Keratinocyte (primary cell): ENCODE data around the gene PTPRD. TPM values are rescaled to one million over a fixed set of nuclear protein-coding genes. Genes with fewer than 3 reads are reported as not detected.

Experiments used
- DNase-seq: peaks from one replicate; pipeline ENCODE4 v3.0.0-alpha.2; 2011; ENCODE audit warnings: low read depth, missing footprints, low spot score
- FAIRE-seq: peaks from 2 replicates; lab custom pipeline; 2011; peaks lifted over from hg19 to GRCh38; lab: Jason Lieb, UNC
- H2AFZ ChIP-seq: 2 replicates; pipeline ENCODE4 v1.6.0; 2012; ENCODE audit warnings: low read length, control low read depth, inconsistent platforms; ENCODE audit not compliant: control insufficient read depth
- H3K27ac ChIP-seq: 2 replicates; pipeline ENCODE4 v1.5.1; 2011; ENCODE audit warnings: low read length; ENCODE audit not compliant: control insufficient read depth, insufficient read depth
- H3K27me3 ChIP-seq: 3 replicates; pipeline ENCODE4 v1.6.0; 2011; ENCODE audit warnings: low read length; ENCODE audit not compliant: control insufficient read depth, insufficient read depth; ENCODE audit errors: extremely low read depth
- H3K36me3 ChIP-seq, 2 experiments: 2 replicates in 1 of 2; 3 replicates in 1 of 2; pipeline ENCODE4 v1.5.1; 2011; ENCODE audit warnings: low read length in 2 of 2, mild to moderate bottlenecking in 1 of 2; ENCODE audit not compliant: control insufficient read depth in 2 of 2, insufficient read depth in 2 of 2; ENCODE audit errors: extremely low read depth in 1 of 2
- H3K4me1 ChIP-seq: 3 replicates; pipeline ENCODE4 v1.5.1; 2011; ENCODE audit warnings: low read length; ENCODE audit not compliant: control insufficient read depth, insufficient read depth; ENCODE audit errors: extremely low read depth
- H3K4me2 ChIP-seq: 3 replicates; pipeline ENCODE4 v1.6.0; 2011; ENCODE audit warnings: low read depth, low read length; ENCODE audit not compliant: control insufficient read depth, insufficient read depth; ENCODE audit errors: extremely low read depth
- H3K4me3 ChIP-seq, 3 experiments: fragments of 200-600 bp in 1 of 3; sonication (generic) in 1 of 3; 2 replicates in 2 of 3; 3 replicates in 1 of 3; pipeline ENCODE4 v1.5.1; 2011 to 2016; ENCODE audit warnings: low read length in 3 of 3, mild to moderate bottlenecking in 3 of 3, control low read depth in 2 of 3, inconsistent platforms in 1 of 3, low read depth in 1 of 3, mixed read lengths in 1 of 3, mixed run types in 1 of 3, moderate library complexity in 1 of 3; ENCODE audit not compliant: control insufficient read depth in 2 of 3, insufficient read depth in 2 of 3; ENCODE audit errors: extremely low read depth in 1 of 3
- H3K79me2 ChIP-seq: 2 replicates; pipeline ENCODE4 v1.6.0; 2012; ENCODE audit warnings: low read length; ENCODE audit not compliant: control insufficient read depth, insufficient read depth
- H3K9ac ChIP-seq: 3 replicates; pipeline ENCODE4 v1.6.0; 2011; ENCODE audit warnings: low read length; ENCODE audit not compliant: control insufficient read depth, insufficient read depth; ENCODE audit errors: extremely low read depth
- H3K9me1 ChIP-seq: 3 replicates; pipeline ENCODE4 v1.6.0; 2011; ENCODE audit warnings: low read length; ENCODE audit not compliant: control insufficient read depth, insufficient read depth; ENCODE audit errors: extremely low read depth
- H3K9me3 ChIP-seq: 2 replicates; pipeline ENCODE4 v1.5.1; 2012; ENCODE audit warnings: low read depth, low read length; ENCODE audit not compliant: control insufficient read depth
- H4K20me1 ChIP-seq: 3 replicates; pipeline ENCODE4 v1.6.0; 2011; ENCODE audit warnings: low read length; ENCODE audit not compliant: control insufficient read depth, insufficient read depth; ENCODE audit errors: extremely low read depth
- EZH2 ChIP-seq: IDR thresholded peaks from one replicate; pipeline ENCODE4 v1.6.1; 2012; ENCODE audit warnings: inconsistent platforms, mild to moderate bottlenecking, low read length, moderate library complexity
- dilution Hi-C: fragments of 300-500 bp; cut with MboI; formaldehyde crosslinking; loops from one replicate; pipeline ENCODE4 v1.7.0; 2020; ENCODE audit warnings: low sequenced_read_pairs; ENCODE audit not compliant: extremely low pct_ligation_motif_present
- polyA plus RNA-seq, 5 experiments: library from polyadenylated mRNA; depleted of rRNA in 3 of 5; stranded (reverse) in 3 of 5; stranded (forward) in 1 of 5; unstranded in 1 of 5; fragments of >200 nt; gene quantifications; 1 replicate in 1 of 5; 2 replicates in 3 of 5; 3 replicates in 1 of 5; pipeline versions ENCODE4 v1.2.1 to v1.2.3, GENCODE V29; 2011 to 2012; ENCODE audit warnings: missing spikeins in 2 of 5, low read depth in 1 of 5, low replicate concordance in 1 of 5
- TF ChIP-seq, protein P1 (sequence below), 3 experiments: IDR thresholded peaks in 1 of 3; conservative IDR thresholded peaks in 1 of 3; optimal IDR thresholded peaks in 1 of 3; 2 replicates in 2 of 3; 3 replicates in 1 of 3; pipeline versions ENCODE3 to v1.5.1; 2011; ENCODE audit warnings: low read length in 3 of 3, mild to moderate bottlenecking in 3 of 3, moderate library complexity in 2 of 3, control low read depth in 1 of 3, inconsistent platforms in 1 of 3; ENCODE audit not compliant: insufficient read depth in 2 of 3; ENCODE audit errors: extremely low read depth in 1 of 3

The PTPRD gene
- polyA plus RNA-seq, 1 donor (not counting 4 experiments of a cell fraction or from before 2014, with no cell fraction given), result 0.10 TPM

DNA sequence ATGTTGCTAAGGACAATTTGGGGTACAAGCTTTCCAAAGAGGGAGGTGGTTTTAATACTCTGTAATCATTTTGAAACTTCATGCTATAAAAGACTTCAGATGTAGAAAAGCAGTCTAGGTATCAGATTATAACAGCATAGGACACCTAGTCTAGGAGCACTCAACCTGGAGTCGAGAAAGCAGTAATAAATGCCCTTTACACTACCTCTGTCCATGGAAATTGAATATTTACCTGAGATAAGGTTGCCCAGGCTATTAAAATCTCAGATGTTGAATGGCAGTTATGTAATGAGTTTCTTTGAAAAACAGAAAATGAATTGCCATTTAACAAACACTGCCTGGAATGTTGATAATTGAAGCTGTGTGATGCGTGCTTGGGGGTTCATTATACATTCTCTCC is 2251.4 kb downstream of the PTPRD start:
- Histone ChIP-seq H3K4me1 (no peaks in the 10 kb centered on the region), H3K27me3 (no peaks in the 10 kb centered on the region), H3K9me1 (no peaks in the 10 kb centered on the region), H3K27ac (no peak overlapping the region), H3K9me3 (no peaks in the 10 kb centered on the region), H3K36me3 (no peaks in the 10 kb centered on the region), H3K79me2 (no peaks in the 10 kb centered on the region), H3K4me3 (no peak overlapping the region), H2AFZ (no peak overlapping the region), H3K9ac (no peak overlapping the region), H3K4me2 (no peak overlapping the region), H4K20me1 (no peaks in the 10 kb centered on the region)
- dilution Hi-C loops, result no loop called here
- TF ChIP-seq, protein P1, sequence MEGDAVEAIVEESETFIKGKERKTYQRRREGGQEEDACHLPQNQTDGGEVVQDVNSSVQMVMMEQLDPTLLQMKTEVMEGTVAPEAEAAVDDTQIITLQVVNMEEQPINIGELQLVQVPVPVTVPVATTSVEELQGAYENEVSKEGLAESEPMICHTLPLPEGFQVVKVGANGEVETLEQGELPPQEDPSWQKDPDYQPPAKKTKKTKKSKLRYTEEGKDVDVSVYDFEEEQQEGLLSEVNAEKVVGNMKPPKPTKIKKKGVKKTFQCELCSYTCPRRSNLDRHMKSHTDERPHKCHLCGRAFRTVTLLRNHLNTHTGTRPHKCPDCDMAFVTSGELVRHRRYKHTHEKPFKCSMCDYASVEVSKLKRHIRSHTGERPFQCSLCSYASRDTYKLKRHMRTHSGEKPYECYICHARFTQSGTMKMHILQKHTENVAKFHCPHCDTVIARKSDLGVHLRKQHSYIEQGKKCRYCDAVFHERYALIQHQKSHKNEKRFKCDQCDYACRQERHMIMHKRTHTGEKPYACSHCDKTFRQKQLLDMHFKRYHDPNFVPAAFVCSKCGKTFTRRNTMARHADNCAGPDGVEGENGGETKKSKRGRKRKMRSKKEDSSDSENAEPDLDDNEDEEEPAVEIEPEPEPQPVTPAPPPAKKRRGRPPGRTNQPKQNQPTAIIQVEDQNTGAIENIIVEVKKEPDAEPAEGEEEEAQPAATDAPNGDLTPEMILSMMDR (optimal IDR thresholded peaks at IDR 0.05 in 1 of 3, IDR thresholded peaks at IDR 0.05 in 1 of 3, conservative IDR thresholded peaks at IDR 0.05 in 1 of 3; ENCODE audit: extremely low read depth in 1 of 3, insufficient read depth in 2 of 3, low read length in 3 of 3), result no peak
- no peak for TF ChIP-seq EZH2
- FAIRE-seq (no peak), DNase-seq (no peak)

DNA sequence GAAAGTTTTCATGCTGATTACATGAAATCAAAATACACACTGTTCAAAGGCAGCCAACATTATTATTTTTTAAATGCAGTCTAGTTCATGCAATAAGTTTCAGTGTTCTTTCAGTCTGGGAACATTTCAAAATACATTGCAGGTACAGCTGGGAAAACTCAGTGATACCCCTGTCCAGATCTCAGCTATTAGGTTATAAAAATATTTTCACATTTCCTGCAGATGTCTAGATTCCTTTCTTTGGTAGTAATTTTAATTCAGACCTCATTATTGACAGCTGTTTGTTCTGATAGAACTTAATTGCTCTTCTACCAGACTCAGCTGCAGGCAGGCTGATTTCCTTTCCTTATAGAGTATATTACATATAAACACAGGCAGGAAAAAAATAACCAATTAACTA is 2256.4 kb downstream of the PTPRD start:
- no peak overlapping the region for H3K4me3 ChIP-seq
- H2AFZ ChIP-seq, result no peak overlapping the region
- H3K9me1 ChIP-seq, result no peaks in the 10 kb centered on the region
- H3K4me1 ChIP-seq, result no peaks in the 10 kb centered on the region
- H3K27ac ChIP-seq, result no peak overlapping the region
- no peak overlapping the region for H3K4me2 ChIP-seq
- DNase-seq, result no peak
- H3K36me3 ChIP-seq, result no peaks in the 10 kb centered on the region
- TF ChIP-seq, protein P1 (optimal IDR thresholded peaks at IDR 0.05 in 1 of 3, IDR thresholded peaks at IDR 0.05 in 1 of 3, conservative IDR thresholded peaks at IDR 0.05 in 1 of 3; ENCODE audit: extremely low read depth in 1 of 3, insufficient read depth in 2 of 3, low read length in 3 of 3), result no peak
- TF ChIP-seq EZH2, result no peak
- FAIRE-seq, result no peak
- H3K79me2 ChIP-seq, result no peaks in the 10 kb centered on the region
- dilution Hi-C loops, result no loop called here
- H4K20me1 ChIP-seq, result no peaks in the 10 kb centered on the region
- H3K9me3 ChIP-seq, result no peaks in the 10 kb centered on the region
- H3K27me3 ChIP-seq, result no peaks in the 10 kb centered on the region
- no peak overlapping the region for H3K9ac ChIP-seq
